Measurements from ENCODE around the gene PCDH15. TPM values are rescaled to one million over a fixed set of nuclear protein-coding genes. Genes with fewer than 3 reads are reported as not detected.

PCDH15 gene
- total and polyA plus RNA-seq, 12 donors = 1.9 to 34.2 (median 10.2) TPM

- no peak for DNase-seq
- intact Hi-C loops (cut with DNase I) = no loop called here
- WGBS, 4 donors = 55 to 65% (median 61%) methylated on average over 2 of the region's 2 CpGs
- no peak for TF ChIP-seq CTCF (IDR thresholded peaks at IDR 0.05)
- H3K4me1 ChIP-seq (replicated peaks in 1 of 2) = no peaks in the 10 kb centered on the region
- H3K27me3 ChIP-seq = no peaks in the 10 kb centered on the region
- H3K4me3 ChIP-seq = no peak overlapping the region
- H3K36me3 ChIP-seq (replicated peaks in 1 of 2) = no peaks in the 10 kb centered on the region
- H3K27ac ChIP-seq = no peak overlapping the region
- no peaks in the 10 kb centered on the region for H3K9me3 ChIP-seq (replicated peaks in 1 of 3)
Measured at GRCh38 chr10:54487743-54488142, 313.3 kb downstream of the PCDH15 start.

- H3K4me1 ChIP-seq (replicated peaks in 1 of 2) = no peaks in the 10 kb centered on the region
- H3K27ac ChIP-seq = no peak overlapping the region
Measured at GRCh38 chr10:54485971-54486370, 315.1 kb downstream of the PCDH15 start.

GRCh38 chr10:54484186-54484585 is 316.8 kb downstream of the PCDH15 start:
- Histone ChIP-seq H3K36me3 (replicated peaks in 1 of 2) (no peaks in the 10 kb centered on the region), H3K27ac (no peak overlapping the region), H3K4me3 (no peak overlapping the region), H3K9me3 (replicated peaks in 1 of 3) (no peaks in the 10 kb centered on the region), H3K4me1 (replicated peaks in 1 of 2) (no peaks in the 10 kb centered on the region), H3K27me3 (no peaks in the 10 kb centered on the region)
- intact Hi-C loops (cut with DNase I) = no loop called here
- DNase-seq = no peak
- WGBS, 4 donors = 92 to 100% (median 99%) methylated on average over 1 of the region's 1 CpG
- TF ChIP-seq POLR2A (IDR thresholded peaks at IDR 0.05) = no peak
- no peak for TF ChIP-seq CTCF (IDR thresholded peaks at IDR 0.05)

More at GRCh38 chr10:54485971-54486370, 315.1 kb downstream of the PCDH15 start:
- 72 to 91% (median 79%) methylated on average over 2 of the region's 2 CpGs for WGBS, 4 donors
- TF ChIP-seq CTCF (IDR thresholded peaks at IDR 0.05) = no peak
- no peak for TF ChIP-seq POLR2A (IDR thresholded peaks at IDR 0.05)
- Histone ChIP-seq H3K4me3 (no peak overlapping the region), H3K9me3 (replicated peaks in 1 of 3) (no peaks in the 10 kb centered on the region), H3K36me3 (replicated peaks in 1 of 2) (no peaks in the 10 kb centered on the region), H3K27me3 (no peaks in the 10 kb centered on the region)
- intact Hi-C loops (cut with DNase I) = no loop called here
- no peak for DNase-seq

- DNase-seq = no peak
- Histone ChIP-seq H3K9me3 (replicated peaks in 1 of 3) (no peaks in the 10 kb centered on the region), H3K27me3 (no peaks in the 10 kb centered on the region), H3K4me3 (no peak overlapping the region), H3K4me1 (replicated peaks in 1 of 2) (no peaks in the 10 kb centered on the region), H3K27ac (no peak overlapping the region), H3K36me3 (replicated peaks in 1 of 2) (no peaks in the 10 kb centered on the region)
- TF ChIP-seq CTCF (IDR thresholded peaks at IDR 0.05) (no peak), POLR2A (IDR thresholded peaks at IDR 0.05) (no peak)
- 88 to 95% (median 92%) methylated on average over 3 of the region's 3 CpGs for whole genome bisulfite sequencing, 4 donors
- intact Hi-C loops (cut with DNase I) = no loop called here
Measured at GRCh38 chr10:54478601-54479000, 322.4 kb downstream of the PCDH15 start.
